Vagina (tissue), 2 donors: ENCODE results near the gene SLC8A1.

Experiments
- POLR2A ChIP-seq, 2 donors: fragments of 450-650 bp; IDR thresholded peaks; one replicate each; pipeline ENCODE4 v1.6.1; 2017; ENCODE audit warnings: antibody characterized with exemption in 2 of 2, mild to moderate bottlenecking in 2 of 2, moderate library complexity in 2 of 2
- POLR2AphosphoS5 ChIP-seq, 2 donors: sonication (generic); formaldehyde crosslinking; IDR thresholded peaks; one replicate each; pipeline ENCODE4 v1.9.0; 2017; ENCODE audit warnings: antibody characterized with exemption in 2 of 2, mild to moderate bottlenecking in 2 of 2, low read depth in 1 of 2; ENCODE audit not compliant: insufficient read depth in 1 of 2
- TF ChIP-seq, protein P1 (sequence below), 3 experiments: fragments of 450-650 bp in 2 of 3; fragments of 200-600 bp in 1 of 3; sonication (generic) in 1 of 3; IDR thresholded peaks; one replicate each; pipeline ENCODE4 v1.5.1; 2017 to 2019; ENCODE audit warnings: antibody characterized with exemption in 3 of 3, mild to moderate bottlenecking in 2 of 3, moderate library complexity in 2 of 3

DNA sequence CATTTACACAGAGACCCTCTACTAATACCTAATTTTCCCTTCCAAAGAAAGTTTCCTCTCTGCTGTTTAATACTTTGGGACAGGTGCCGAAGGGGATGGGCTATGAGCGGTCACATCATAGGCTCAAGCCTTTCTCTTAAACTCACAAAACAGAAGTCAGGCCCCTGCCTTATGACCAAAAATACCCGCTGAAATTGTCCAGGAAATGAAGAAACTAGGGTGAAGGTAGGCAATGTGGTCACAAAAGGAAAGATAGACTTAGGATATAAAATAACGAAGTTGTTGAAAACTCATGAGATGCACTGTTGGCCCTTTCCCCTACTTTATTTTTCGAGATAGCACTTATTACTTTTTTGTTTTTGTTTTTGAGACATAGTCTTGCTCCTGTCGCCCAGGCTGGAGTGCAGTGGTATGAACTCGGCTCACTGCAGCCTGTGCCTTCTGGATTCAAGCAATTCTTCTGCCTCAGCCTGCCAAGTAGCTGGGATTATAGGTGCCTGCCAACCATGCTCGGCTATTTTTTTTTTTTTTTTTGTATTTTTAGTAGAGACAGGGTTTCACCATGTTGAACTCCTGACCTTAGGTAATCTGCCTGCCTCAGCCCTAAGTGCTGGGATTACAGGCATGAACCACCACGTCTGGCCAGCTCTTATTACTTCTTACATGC is 16.3 kb downstream of the SLC8A1 start:
- TF ChIP-seq, protein P1, sequence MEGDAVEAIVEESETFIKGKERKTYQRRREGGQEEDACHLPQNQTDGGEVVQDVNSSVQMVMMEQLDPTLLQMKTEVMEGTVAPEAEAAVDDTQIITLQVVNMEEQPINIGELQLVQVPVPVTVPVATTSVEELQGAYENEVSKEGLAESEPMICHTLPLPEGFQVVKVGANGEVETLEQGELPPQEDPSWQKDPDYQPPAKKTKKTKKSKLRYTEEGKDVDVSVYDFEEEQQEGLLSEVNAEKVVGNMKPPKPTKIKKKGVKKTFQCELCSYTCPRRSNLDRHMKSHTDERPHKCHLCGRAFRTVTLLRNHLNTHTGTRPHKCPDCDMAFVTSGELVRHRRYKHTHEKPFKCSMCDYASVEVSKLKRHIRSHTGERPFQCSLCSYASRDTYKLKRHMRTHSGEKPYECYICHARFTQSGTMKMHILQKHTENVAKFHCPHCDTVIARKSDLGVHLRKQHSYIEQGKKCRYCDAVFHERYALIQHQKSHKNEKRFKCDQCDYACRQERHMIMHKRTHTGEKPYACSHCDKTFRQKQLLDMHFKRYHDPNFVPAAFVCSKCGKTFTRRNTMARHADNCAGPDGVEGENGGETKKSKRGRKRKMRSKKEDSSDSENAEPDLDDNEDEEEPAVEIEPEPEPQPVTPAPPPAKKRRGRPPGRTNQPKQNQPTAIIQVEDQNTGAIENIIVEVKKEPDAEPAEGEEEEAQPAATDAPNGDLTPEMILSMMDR (IDR thresholded peaks at IDR 0.05) = no peak
- TF ChIP-seq POLR2A (IDR thresholded peaks at IDR 0.05) = no peak
- no peak for TF ChIP-seq POLR2AphosphoS5 (IDR thresholded peaks at IDR 0.05; ENCODE audit: insufficient read depth in 1 of 2, low read depth in 1 of 2)
